HG03060 (cell line): ENCODE measurements around the gene LSAMP.

ENCODE experiments used
- ATAC-seq: cut with Tn5 transposase; IDR thresholded peaks from one replicate; pipeline ENCODE4 v1.9.1; 2021; ENCODE audit warnings: low read depth, moderate number of reproducible peaks; ENCODE audit not compliant: unreplicated experiment

The LSAMP gene

DNA sequence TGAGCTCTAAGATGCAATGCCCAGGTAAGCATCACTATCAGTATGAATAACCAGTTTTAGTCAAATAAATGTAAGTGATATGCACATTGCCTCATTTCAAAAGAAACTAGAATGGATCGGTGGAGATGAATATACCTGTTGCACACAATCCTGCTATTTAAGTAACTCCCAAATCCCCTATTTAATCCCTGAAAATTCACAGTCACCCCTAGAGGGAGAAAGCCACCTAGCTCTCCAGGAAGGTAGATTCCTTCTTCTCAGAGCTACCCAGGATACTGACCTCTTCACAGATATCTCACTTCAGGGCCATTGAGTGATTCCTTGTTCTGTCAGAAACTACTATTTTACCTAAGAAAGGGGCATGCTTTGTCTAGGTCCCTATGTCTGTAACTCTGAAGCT lies 11.7 kb downstream of the LSAMP start:
- ATAC-seq, result no peak

DNA sequence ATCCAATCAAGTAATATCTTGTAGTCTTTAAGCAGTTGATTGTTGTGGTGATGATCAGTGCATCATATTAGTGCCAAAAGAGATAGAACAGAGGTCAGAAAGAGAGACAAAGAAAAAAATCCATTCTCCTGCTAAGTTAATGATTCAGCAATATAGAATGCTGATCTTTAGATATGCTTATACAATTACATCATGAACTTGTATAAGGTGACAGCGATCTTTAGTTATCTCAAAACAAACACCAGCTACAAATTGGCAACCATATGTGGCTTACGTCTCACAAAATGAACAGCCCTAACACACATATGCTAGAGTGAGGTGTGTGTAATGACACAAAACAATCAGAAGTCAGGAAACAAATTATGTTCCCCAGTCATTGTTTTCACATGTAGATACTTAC lies 12.5 kb downstream of the LSAMP start:
- ATAC-seq, result no peak

GRCh38 chr3:116429479-116430269 lies 15.6 kb downstream of the LSAMP start:
- ATAC-seq, result no peak

- ATAC-seq, result no peak
Observed at GRCh38 chr3:116426036-116426435, 19.3 kb downstream of the LSAMP start.

- no peak for ATAC-seq
Observed at GRCh38 chr3:116425126-116425525, 20.2 kb downstream of the LSAMP start.

DNA sequence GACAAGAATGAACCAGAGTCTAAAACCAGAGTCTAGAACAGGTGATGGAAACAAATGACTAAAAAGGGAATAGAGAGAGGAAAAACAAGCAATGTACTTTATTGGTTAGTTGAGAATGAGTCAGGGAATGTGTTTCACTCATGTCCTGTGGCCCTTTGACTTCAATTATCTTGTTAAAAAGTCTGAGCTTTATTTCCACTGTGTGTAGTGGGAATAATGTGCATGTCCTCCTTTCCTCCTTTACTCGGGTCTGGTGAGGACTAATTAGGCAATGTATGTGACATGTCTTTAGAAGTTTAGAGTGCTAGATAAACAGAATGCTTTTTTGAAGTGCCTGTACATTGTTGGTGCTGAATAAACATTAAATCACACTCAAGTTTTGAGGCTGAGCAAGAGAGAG lies 21.3 kb downstream of the LSAMP start:
- no peak for ATAC-seq

- no peak for ATAC-seq
Observed at GRCh38 chr3:116423374-116423773, 21.9 kb downstream of the LSAMP start.

GRCh38 chr3:116417151-116417550 lies 28.1 kb downstream of the LSAMP start:
- ATAC-seq, result no peak

DNA sequence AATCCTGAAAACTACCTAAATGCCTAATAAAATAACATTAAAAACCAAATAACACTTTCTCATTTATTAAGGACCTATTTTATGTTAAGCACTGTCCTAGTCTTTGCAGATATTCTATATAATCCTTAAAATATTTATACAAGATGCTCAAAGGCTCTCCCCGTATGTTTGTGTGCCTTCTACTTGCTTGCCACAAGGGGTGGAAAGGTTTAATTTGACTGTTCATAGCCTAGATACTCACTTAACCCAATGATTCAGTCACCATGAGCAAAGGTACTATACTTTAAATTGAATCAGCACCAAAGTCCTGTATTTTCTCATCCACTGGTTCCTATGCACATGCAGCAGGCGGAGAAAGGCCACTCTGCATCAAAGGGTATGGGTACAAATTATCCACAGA lies 32.0 kb downstream of the LSAMP start:
- no peak for ATAC-seq

- no peak for ATAC-seq
Observed at GRCh38 chr3:116408473-116408872, 36.8 kb downstream of the LSAMP start.

DNA sequence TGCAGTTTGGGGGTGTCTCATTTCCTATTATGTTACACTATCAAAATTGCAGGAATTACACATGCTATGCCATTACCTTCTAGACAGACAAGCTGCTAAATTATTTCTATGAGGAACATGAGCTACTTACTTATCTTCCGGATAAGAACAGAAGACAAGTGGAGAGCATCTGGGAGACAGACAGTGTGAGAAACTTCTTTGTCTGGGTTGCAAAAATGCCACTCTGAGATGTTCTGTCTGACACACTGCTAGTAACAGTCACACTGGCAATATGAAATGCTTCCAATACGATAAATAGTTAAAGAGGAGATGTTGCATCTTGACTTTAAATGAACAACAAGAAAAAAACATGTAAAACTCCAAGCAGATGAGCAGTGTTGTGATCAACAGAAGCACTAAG lies 40.1 kb downstream of the LSAMP start:
- ATAC-seq, result no peak

DNA sequence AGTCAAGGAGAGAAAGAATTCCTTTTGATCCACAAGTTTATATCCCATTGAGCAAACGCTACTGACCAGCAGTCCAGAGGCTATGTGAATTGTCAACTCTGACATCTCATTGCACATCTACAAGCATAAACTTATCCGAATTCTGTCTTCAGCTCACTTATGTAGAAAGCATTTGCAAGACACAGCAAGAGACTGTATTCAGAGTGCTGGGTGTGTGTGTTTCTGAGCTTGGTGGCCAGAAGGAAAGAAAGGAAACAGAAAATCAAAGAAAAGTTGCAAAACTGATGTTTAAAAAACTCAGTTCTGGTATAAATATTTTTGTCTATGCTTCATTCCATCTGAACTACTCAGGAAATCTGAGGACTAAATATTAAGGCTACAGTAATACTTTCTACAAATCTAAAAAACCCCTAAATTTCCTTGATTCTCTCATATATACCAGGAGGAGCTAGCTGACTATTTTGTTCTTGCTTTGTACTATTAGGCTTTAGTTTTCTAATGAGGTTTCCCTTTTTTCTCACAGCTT lies 45.5 kb downstream of the LSAMP start:
- no peak for ATAC-seq

GRCh38 chr3:116394365-116394764 lies 50.9 kb downstream of the LSAMP start:
- ATAC-seq, result no peak

GRCh38 chr3:116393199-116393598 lies 52.1 kb downstream of the LSAMP start:
- no peak for ATAC-seq

DNA sequence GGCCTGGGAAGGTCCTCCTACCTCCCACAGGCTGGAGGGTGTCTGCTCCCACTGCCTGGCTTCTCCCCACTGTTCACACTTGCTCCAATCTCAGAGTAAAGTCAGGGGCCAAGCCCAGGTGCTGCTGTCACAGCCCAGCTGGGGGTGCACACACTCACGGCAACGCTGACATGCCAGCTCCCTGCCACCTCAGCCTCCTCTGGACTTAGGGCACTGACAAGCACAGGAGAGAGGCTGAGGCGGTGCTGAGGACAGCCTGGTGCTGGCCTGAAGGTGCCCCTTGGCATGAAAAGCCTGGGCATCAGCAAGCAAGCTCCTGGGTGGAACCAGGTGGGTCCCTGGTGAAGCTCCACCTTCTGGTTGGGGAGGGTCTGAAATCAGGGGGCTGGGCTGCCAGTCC lies 53.0 kb downstream of the LSAMP start:
- ATAC-seq, result no peak

GRCh38 chr3:116391296-116392201 lies 53.7 kb downstream of the LSAMP start:
- ATAC-seq, result no peak

DNA sequence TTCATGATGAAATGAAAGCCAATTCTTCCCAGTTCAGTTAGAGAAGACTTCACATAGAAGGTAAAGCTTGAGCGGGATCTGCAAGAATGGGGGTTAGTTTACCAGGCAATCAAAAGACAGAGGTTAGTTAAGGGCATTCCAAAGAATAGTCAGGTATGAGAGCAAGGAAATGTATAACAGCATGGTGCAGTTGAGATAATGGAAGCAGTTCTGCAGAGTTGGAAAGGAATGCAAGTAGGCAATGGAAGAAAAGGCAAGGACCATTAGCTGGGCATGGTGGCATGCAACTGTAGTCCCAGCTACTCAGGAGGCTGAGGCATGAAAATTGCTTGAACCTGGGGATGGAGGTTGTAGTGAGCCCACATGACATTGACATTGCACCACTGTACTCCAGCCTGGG lies 55.0 kb downstream of the LSAMP start:
- ATAC-seq, result no peak

GRCh38 chr3:116388867-116389385 lies 56.4 kb downstream of the LSAMP start:
- ATAC-seq, result no peak

GRCh38 chr3:116386168-116386567 lies 59.1 kb downstream of the LSAMP start:
- no peak for ATAC-seq

DNA sequence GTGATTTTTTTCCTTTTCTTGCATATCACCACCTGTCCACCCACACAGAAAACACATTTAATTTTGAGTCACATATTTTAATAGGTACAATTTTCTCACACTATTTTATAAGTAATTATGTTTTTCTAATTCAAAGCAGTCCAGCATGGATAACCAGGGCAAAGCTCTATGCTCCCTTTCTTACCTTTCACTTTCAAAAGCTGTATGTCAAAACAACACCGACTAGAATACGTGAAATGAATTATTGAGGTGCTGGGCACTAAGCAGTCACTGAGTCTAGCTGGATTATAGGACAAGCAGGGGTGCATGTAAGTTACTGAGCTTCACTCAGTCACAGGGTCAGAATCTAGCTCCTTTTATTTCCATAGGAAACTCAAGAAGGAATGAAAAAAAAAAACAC lies 60.6 kb downstream of the LSAMP start:
- no peak for ATAC-seq

DNA sequence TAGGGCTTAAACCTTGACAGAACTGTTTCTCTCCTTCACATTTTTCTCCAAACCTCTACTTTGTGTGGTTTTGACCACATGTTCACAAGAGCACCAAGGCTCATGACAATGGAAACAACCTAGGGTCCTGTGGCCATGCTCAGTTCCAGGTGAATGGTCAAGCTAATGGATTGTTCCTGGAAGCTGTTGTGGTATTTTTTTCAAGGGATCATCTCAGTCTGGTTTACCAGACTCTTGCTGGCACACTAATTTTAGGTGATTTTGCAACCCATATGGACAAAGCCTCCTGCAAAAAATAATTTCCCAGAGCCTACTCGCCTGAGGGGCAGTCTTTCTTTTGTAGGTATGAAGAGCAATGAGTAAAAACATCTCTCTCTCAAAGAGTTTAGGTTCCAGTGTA lies 67.2 kb downstream of the LSAMP start:
- no peak for ATAC-seq
